ENCODE measurements around the gene ORC3.

The ORC3 gene

DNA sequence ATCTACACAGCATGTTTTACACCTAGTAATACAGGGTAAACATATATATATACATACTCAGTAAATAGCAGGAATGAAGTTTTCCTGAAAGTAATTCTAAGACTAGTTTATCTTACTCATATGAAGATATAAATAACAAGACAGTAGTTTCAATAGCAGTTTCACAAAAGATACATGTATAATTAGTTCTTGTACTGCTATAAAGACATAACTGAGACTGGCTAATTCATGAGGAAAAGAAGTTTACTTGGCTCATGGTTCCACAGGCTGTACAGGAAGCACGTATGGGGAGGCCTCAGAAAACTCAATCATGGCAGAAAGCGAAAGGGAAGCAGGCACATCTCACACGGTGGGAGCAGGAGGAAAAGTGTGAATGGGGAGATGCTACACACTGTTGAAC lies 17.1 kb upstream of the ORC3 start:
- no peak for TF ChIP-seq ZNF48 (tag by site-specific recombination; IDR thresholded peaks at IDR 0.05)
- TF ChIP-seq, protein P1, sequence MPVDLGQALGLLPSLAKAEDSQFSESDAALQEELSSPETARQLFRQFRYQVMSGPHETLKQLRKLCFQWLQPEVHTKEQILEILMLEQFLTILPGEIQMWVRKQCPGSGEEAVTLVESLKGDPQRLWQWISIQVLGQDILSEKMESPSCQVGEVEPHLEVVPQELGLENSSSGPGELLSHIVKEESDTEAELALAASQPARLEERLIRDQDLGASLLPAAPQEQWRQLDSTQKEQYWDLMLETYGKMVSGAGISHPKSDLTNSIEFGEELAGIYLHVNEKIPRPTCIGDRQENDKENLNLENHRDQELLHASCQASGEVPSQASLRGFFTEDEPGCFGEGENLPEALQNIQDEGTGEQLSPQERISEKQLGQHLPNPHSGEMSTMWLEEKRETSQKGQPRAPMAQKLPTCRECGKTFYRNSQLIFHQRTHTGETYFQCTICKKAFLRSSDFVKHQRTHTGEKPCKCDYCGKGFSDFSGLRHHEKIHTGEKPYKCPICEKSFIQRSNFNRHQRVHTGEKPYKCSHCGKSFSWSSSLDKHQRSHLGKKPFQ (tag by site-specific recombination; IDR thresholded peaks at IDR 0.05) = 0 out of 2 replicates have a peak, but pooled peaks have one; percentile 36
- TF ChIP-seq ZNF133 (tag by site-specific recombination; IDR thresholded peaks at IDR 0.05) = no peak
- no peak for TF ChIP-seq ZNF114 (tag by site-specific recombination; IDR thresholded peaks at IDR 0.05)
- no peak for TF ChIP-seq ZNF624 (tag by site-specific recombination; IDR thresholded peaks at IDR 0.05)
- TF ChIP-seq PRDM6 (tag by site-specific recombination; IDR thresholded peaks at IDR 0.05) = 0 out of 2 replicates have a peak, but pooled peaks have one; percentile 26
- no peak for TF ChIP-seq ZNF138 (tag by site-specific recombination; IDR thresholded peaks at IDR 0.05; ENCODE audit: borderline replicate concordance)
- no peak for TF ChIP-seq KLF16 (tag by site-specific recombination; IDR thresholded peaks at IDR 0.05)

DNA sequence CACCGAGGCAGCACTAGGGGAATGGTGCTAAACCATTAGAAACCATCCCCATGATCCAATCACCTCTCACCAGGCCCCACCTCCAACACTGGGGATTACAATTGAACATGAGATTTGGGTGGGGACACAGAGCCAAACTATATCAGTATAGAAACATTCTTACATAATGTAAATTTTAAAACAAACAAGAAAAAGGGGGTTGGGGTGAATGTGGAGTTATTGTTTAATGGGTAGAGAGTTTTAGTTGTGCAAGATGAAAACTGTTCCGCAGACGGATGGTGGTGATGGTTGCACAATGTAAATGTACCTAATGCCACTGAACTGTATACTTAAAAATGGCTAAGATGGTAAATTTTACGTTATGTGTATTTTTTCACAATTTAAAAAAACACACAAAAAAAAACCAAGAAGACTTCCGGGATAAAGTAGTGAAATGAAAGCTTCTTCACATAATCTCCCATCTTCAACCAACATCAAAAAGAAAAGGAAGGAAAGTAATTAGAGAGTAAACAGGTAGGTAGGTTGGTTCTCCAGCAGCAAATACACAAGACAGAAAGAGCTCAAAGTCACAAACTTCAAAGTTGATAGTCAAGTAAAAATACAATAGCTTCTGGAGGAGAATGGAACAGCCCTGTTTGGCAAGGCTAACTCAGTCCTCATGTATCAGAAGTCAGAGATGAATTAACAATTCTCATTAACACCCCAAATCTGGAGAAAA lies 16.5 kb upstream of the ORC3 start:
- POLR2A ChIA-PET = no interaction called here
- no peaks in the 10 kb centered on the region for H3K9me3 ChIP-seq (ENCODE audit: control insufficient read depth, insufficient read depth, low read depth, low read length)
- H3K4me1 ChIP-seq (ENCODE audit: control insufficient read depth, insufficient read depth, low read length) = peaks cover 12% of the 10 kb centered on the region; the same call in 1 of the 2 replicates
- CTCF ChIA-PET = interaction anchor here (0.6 to 0.7 kb wide), 4 partner anchors 301 to 1803 kb away, joined by 3 to 8 read pairs (median 5); no protein-coding TSS in a partner anchor
- H3K4me3 ChIP-seq (ENCODE audit: low read depth, low read length) = no peak overlapping the region
- no peak for TF ChIP-seq ZFP3 (tag by site-specific recombination; IDR thresholded peaks at IDR 0.05; ENCODE audit: low read depth)
- no peak for TF ChIP-seq ZNF394 (tag by site-specific recombination; IDR thresholded peaks at IDR 0.05; ENCODE audit: borderline replicate concordance)
- no peak for TF ChIP-seq ZNF791 (tag by site-specific recombination; IDR thresholded peaks at IDR 0.05)
- TF ChIP-seq MZF1 (tag by site-specific recombination; IDR thresholded peaks at IDR 0.05; ENCODE audit: borderline replicate concordance) = peak; percentile 58; the same call in 1 of the 2 replicates
- TF ChIP-seq ZSCAN23 (tag by site-specific recombination; IDR thresholded peaks at IDR 0.05) = no peak
- 0 out of 2 replicates have a peak, but pooled peaks have one; percentile 17 for TF ChIP-seq ZSCAN5A (tag by site-specific recombination; IDR thresholded peaks at IDR 0.05)
- no peak for TF ChIP-seq ZNF211 (tag by site-specific recombination; IDR thresholded peaks at IDR 0.05; ENCODE audit: low read depth)
- TF ChIP-seq KLF7 (tag by site-specific recombination; IDR thresholded peaks at IDR 0.05; ENCODE audit: borderline replicate concordance) = no peak
- no peak for TF ChIP-seq ZBTB6 (tag by site-specific recombination; IDR thresholded peaks at IDR 0.05)
- TF ChIP-seq PRDM1 (tag by site-specific recombination; IDR thresholded peaks at IDR 0.05) = no peak
- peaks cover 3 to 16% of the 10 kb centered on the region in 2 experiments; a peak in 2 of 3 replicates for H3K36me3 ChIP-seq (ENCODE audit: control insufficient read depth in 2 of 2, insufficient read depth in 1 of 2, low read length in 2 of 2)
- no peak overlapping the region for H3K27ac ChIP-seq (ENCODE audit: extremely low read depth, low read depth, low read length)

More for the DNA sequence above, 17.1 kb upstream of the ORC3 start:
- no peaks in the 10 kb centered on the region for H3K9me3 ChIP-seq (ENCODE audit: control insufficient read depth, insufficient read depth, low read depth, low read length)
- no peak overlapping the region for H3K27ac ChIP-seq (ENCODE audit: extremely low read depth, low read depth, low read length)
- H3K4me1 ChIP-seq (ENCODE audit: control insufficient read depth, insufficient read depth, low read length) = peaks cover 12% of the 10 kb centered on the region; the same call in 1 of the 2 replicates
- H3K36me3 ChIP-seq (ENCODE audit: control insufficient read depth in 2 of 2, insufficient read depth in 1 of 2, low read length in 2 of 2) = peaks cover 2 to 21% of the 10 kb centered on the region in 2 experiments; a peak in 2 of 3 replicates
- POLR2A ChIA-PET = no interaction called here
- CTCF ChIA-PET = no interaction called here
- H3K4me3 ChIP-seq (ENCODE audit: low read depth, low read length) = no peak overlapping the region
